Ovary (tissue), 3 donors: Measurements from ENCODE around the gene TTLL11.

ENCODE experiments used
- CTCF ChIP-seq, 3 donors: fragments of 450-650 bp in 2 of 3; fragments of 200-600 bp in 1 of 3; IDR thresholded peaks; one replicate each; pipeline versions ENCODE4 v1.5.1 to v1.8.0; 2016 to 2022; ENCODE audit warnings: antibody characterized with exemption in 3 of 3, mild to moderate bottlenecking in 1 of 3
- EP300 ChIP-seq: sonication (generic); formaldehyde crosslinking; IDR thresholded peaks from one replicate; pipeline ENCODE4 v1.6.1; 2017; ENCODE audit warnings: antibody characterized with exemption
- POLR2A ChIP-seq: fragments of 450-650 bp; IDR thresholded peaks from one replicate; pipeline ENCODE4 v1.6.1; 2017; ENCODE audit warnings: antibody characterized with exemption, mild to moderate bottlenecking, moderate library complexity
- donor health status: DM: no; HTN: no; CAD: no.

GRCh38 chr9:122133984-122134535 is 41.0 kb upstream of the TTLL11 start:
- TF ChIP-seq POLR2A, result no peak
- TF ChIP-seq CTCF (IDR thresholded peaks at IDR 0.05), result no peak
- no peak for TF ChIP-seq EP300
